Stomach (tissue), 9 donors: ENCODE results near the gene MCF2L. TPM values are rescaled to one million over a fixed set of nuclear protein-coding genes. Genes with fewer than 3 reads are reported as not detected.
"Not testable (repeated sequence)": the region's sequence is repeated elsewhere in the genome, so short reads cannot be mapped to it uniquely, and the experiment has no call there.

Experiments used
- DNase-seq, 2 donors: peaks; one replicate each; pipeline versions ENCODE4 v3.0.0 to v3.0.0-alpha.2; 2013 to 2019
- H3K27ac ChIP-seq, 5 donors: fragments of 200-600 bp in 4 of 5; sonication (generic) in 4 of 5; one replicate each; pipeline ENCODE4 v1.5.1; 2013 to 2019; ENCODE audit warnings: mild to moderate bottlenecking in 1 of 5, moderate library complexity in 1 of 5
- H3K27me3 ChIP-seq, 3 donors: fragments of 200-600 bp; sonication (generic); one replicate each; pipeline ENCODE4 v1.5.1; 2017 to 2019; ENCODE audit warnings: mixed run types in 1 of 3
- H3K36me3 ChIP-seq, 4 donors: fragments of 200-600 bp; sonication (generic); 1 replicate in 3 of 4; 2 replicates in 1 of 4; pipeline ENCODE4 v1.5.1; 2016 to 2019
- H3K4me1 ChIP-seq, 4 donors: fragments of 200-600 bp; sonication (generic); one replicate each; pipeline ENCODE4 v1.5.1; 2016 to 2019
- H3K4me3 ChIP-seq, 4 donors: fragments of 200-600 bp; sonication (generic) in 3 of 4; one replicate each; pipeline ENCODE4 v1.5.1; 2016 to 2019; ENCODE audit warnings: mild to moderate bottlenecking in 1 of 4
- H3K9me3 ChIP-seq, 4 donors: fragments of 200-600 bp; sonication (generic); one replicate each; pipeline ENCODE4 v1.5.1; 2016 to 2019
- CTCF ChIP-seq, 7 experiments: fragments of 450-650 bp in 4 of 7; fragments of 200-600 bp in 3 of 7; sonication (generic) in 3 of 7; IDR thresholded peaks; one replicate each; pipeline ENCODE4 v1.5.1; 2016 to 2019; ENCODE audit warnings: antibody characterized with exemption in 7 of 7, control low read depth in 2 of 7, mild to moderate bottlenecking in 1 of 7
- EP300 ChIP-seq: sonication (generic); formaldehyde crosslinking; IDR thresholded peaks from one replicate; pipeline ENCODE4 v1.6.1; 2017; ENCODE audit warnings: antibody characterized with exemption
- POLR2A ChIP-seq, 4 donors: fragments of 450-650 bp; IDR thresholded peaks; one replicate each; pipeline ENCODE4 v1.6.1; 2016; ENCODE audit warnings: antibody characterized with exemption in 4 of 4, control low read depth in 2 of 4, mild to moderate bottlenecking in 1 of 4, moderate library complexity in 1 of 4
- POLR2AphosphoS5 ChIP-seq, 3 donors: sonication (generic); formaldehyde crosslinking; IDR thresholded peaks; one replicate each; pipeline ENCODE4 v1.6.1; 2016; ENCODE audit warnings: antibody characterized with exemption in 3 of 3
- WGBS, 5 donors: extraction: QIAGEN DNeasy Blood & Tissue Kit in 3 of 5; methylation state at CpG; one replicate each; pipeline versions ENCODE4 v1.1.5 to v1.1.7; 2013 to 2018; 5-methylcytosine and 5-hydroxymethylcytosine counted together
- intact Hi-C: fragments of 100-400 bp; cut with DNase I; formaldehyde crosslinking; loops from one replicate; pipeline ENCODE4 v1.15.1; 2023; ENCODE audit warnings: low total_unique reads
- polyA plus RNA-seq, 3 donors: library from polyadenylated mRNA; stranded (reverse); fragments of 200-250 nt; gene quantifications; one replicate each; pipeline ENCODE4 v1.2.3, GENCODE V29; 2013
- total RNA-seq, 5 donors: library from RNA; depleted of rRNA; stranded (reverse); fragments of >200 nt; gene quantifications; one replicate each; pipeline versions ENCODE4 v1.1.0 to v1.2.3, GENCODE V29; 2014 to 2016
- donor health status: healthy with polysubstance abuse.
- donor health status: Bipolar disorder and iron deficiency.
- donor health status: healthy.

Gene MCF2L
- total and polyA plus RNA-seq, 8 donors: 10.8 to 363 (median 39.4) TPM

- intact Hi-C loops: no loop called here
- H3K4me3 ChIP-seq: peak overlapping the region in 3 of 4 donors; percentile 41 to 53 (median 47)
- no peak overlapping the region for H3K27ac ChIP-seq
- H3K36me3 ChIP-seq: no peaks in the 10 kb centered on the region
- no peaks in the 10 kb centered on the region for H3K9me3 ChIP-seq
- peak in 1 of 2 donors; percentile 25 for DNase-seq
- TF ChIP-seq CTCF (IDR thresholded peaks at IDR 0.05) (no peak), POLR2AphosphoS5 (IDR thresholded peaks at IDR 0.05) (no peak), POLR2A (IDR thresholded peaks at IDR 0.05) (no peak), EP300 (no peak)
- H3K4me1 ChIP-seq: peaks cover 14 to 30% (median 24%) of the 10 kb centered on the region in 4 donors
- peaks cover 16 to 46% (median 20%) of the 10 kb centered on the region in 3 donors for H3K27me3 ChIP-seq
- 25 to 42% (median 32%) methylated on average over 23 to 73 of the region's 73 CpGs for WGBS, 5 donors
These were observed 140.4 kb downstream of the MCF2L start for GRCh38 chr13:113109151-113110047.

- Histone ChIP-seq H3K36me3 (no peaks in the 10 kb centered on the region), H3K27me3 (peaks cover 16 to 53% (median 20%) of the 10 kb centered on the region in 3 donors), H3K27ac (no peak overlapping the region), H3K4me3 (peak overlapping the region; percentile 41 to 53 (median 44)), H3K9me3 (no peaks in the 10 kb centered on the region), H3K4me1 (peaks cover 14 to 27% (median 24%) of the 10 kb centered on the region in 4 donors)
- DNase-seq: peak in 1 of 2 donors; percentile 62
- TF ChIP-seq CTCF (IDR thresholded peaks at IDR 0.05) (no peak), EP300 (no peak), POLR2AphosphoS5 (IDR thresholded peaks at IDR 0.05) (no peak), POLR2A (IDR thresholded peaks at IDR 0.05) (no peak)
- intact Hi-C loops: no loop called here
- WGBS, 5 donors: 1 to 5% (median 3%) methylated on average over 41 to 99 of the region's 99 CpGs
These were observed 141.2 kb downstream of the MCF2L start for GRCh38 chr13:113110048-113110851.

- Histone ChIP-seq H3K9me3 (no peaks in the 10 kb centered on the region), H3K4me3 (peak overlapping the region; percentile 41 to 53 (median 44)), H3K27me3 (peaks cover 16 to 49% (median 20%) of the 10 kb centered on the region in 3 donors), H3K36me3 (no peaks in the 10 kb centered on the region), H3K4me1 (peaks cover 14 to 21% (median 19%) of the 10 kb centered on the region in 4 donors), H3K27ac (no peak overlapping the region)
- intact Hi-C loops: no loop called here
- TF ChIP-seq POLR2A (IDR thresholded peaks at IDR 0.05) (no peak), POLR2AphosphoS5 (IDR thresholded peaks at IDR 0.05) (no peak), CTCF (IDR thresholded peaks at IDR 0.05) (no peak), EP300 (no peak)
- 14 to 31% (median 23%) methylated on average over 15 to 49 of the region's 49 CpGs for WGBS, 5 donors
- DNase-seq: peak in 1 of 2 donors; percentile 23
These were observed 141.9 kb downstream of the MCF2L start for GRCh38 chr13:113110852-113111315.

- intact Hi-C loops, H3K27ac ChIP-seq, H3K4me3 ChIP-seq, DNase-seq, H3K9me3 ChIP-seq, H3K36me3 ChIP-seq: not testable (repeated sequence)
- WGBS, 5 donors: 80 to 96% (median 84%) methylated on average over 3 to 5 of the region's 5 CpGs
- H3K27me3 ChIP-seq: peaks cover 16 to 42% (median 20%) of the 10 kb centered on the region in 3 donors
- peaks cover 14 to 20% (median 18%) of the 10 kb centered on the region in 4 donors for H3K4me1 ChIP-seq
These were observed 142.8 kb downstream of the MCF2L start for GRCh38 chr13:113111821-113112220.

GRCh38 chr13:113112475-113112874 is 143.5 kb downstream of the MCF2L start:
- H3K27ac ChIP-seq, H3K4me3 ChIP-seq, DNase-seq, intact Hi-C loops, H3K36me3 ChIP-seq, H3K9me3 ChIP-seq: not testable (repeated sequence)
- 50 to 77% (median 67%) methylated on average over 1 of the region's 1 CpG for WGBS, 5 donors
- peaks cover 14 to 20% (median 18%) of the 10 kb centered on the region in 4 donors for H3K4me1 ChIP-seq
- peaks cover 16 to 40% (median 20%) of the 10 kb centered on the region in 3 donors for H3K27me3 ChIP-seq
